K562 (cell line): ENCODE measurements around the gene MTF1. TPM values are rescaled to one million over a fixed set of nuclear protein-coding genes. Genes with fewer than 3 reads are reported as not detected.

Experiments
- CBFB ChIP-seq: sonication (generic); formaldehyde crosslinking; IDR thresholded peaks from 2 replicates; pipeline ENCODE4 v1.4.0; 2020; ENCODE audit warnings: mild to moderate bottlenecking, missing genetic modification reagents
- CLOCK ChIP-seq: fragments of 250-450 bp; sonication (Bioruptor Pico); IDR thresholded peaks from 2 replicates; pipeline ENCODE4 v1.4.0; 2020; ENCODE audit warnings: mild to moderate bottlenecking, moderate library complexity, borderline replicate concordance
- CREBBP ChIP-seq: IDR thresholded peaks from one replicate; pipeline ENCODE4 v1.6.1; 2012; ENCODE audit warnings: low read depth, mild to moderate bottlenecking, control low read depth, inconsistent platforms, low read length
- HES1 ChIP-seq: fragments of 450-650 bp; IDR thresholded peaks from 2 replicates; pipeline ENCODE4 v1.6.1; 2016; ENCODE audit warnings: low read depth, mild to moderate bottlenecking, moderate library complexity
- HINFP ChIP-seq: fragments of 450-650 bp; conservative IDR thresholded peaks from 2 replicates; pipeline ENCODE4 v1.6.1; 2016; ENCODE audit warnings: missing genetic modification characterization, low read depth, mild to moderate bottlenecking, control low read depth, missing compliant biosample characterization
- MTA2 ChIP-seq: fragments of 450-650 bp; IDR thresholded peaks from 2 replicates; pipeline ENCODE4 v1.6.1; 2016; ENCODE audit warnings: low read depth
- MXI1 ChIP-seq: IDR thresholded peaks from 2 replicates; pipeline ENCODE4 v1.6.1; 2011; ENCODE audit warnings: low read depth, mild to moderate bottlenecking, improper control_type of control experiment, low read length
- MYNN ChIP-seq, 2 experiments: sonication (generic); formaldehyde crosslinking in 1 of 2; IDR thresholded peaks; 2 replicates each; pipeline versions ENCODE4 v1.5.0 to v1.6.1; 2016 to 2020; ENCODE audit warnings: antibody characterized with exemption in 1 of 2, missing genetic modification reagents in 1 of 2
- NFIX ChIP-seq: fragments of 250-450 bp; sonication (Bioruptor Pico); IDR thresholded peaks from 2 replicates; pipeline ENCODE4 v1.4.0; 2020; ENCODE audit warnings: low read depth, mild to moderate bottlenecking, moderate library complexity
- POLR2A ChIP-seq: fragments of 450-650 bp; conservative IDR thresholded peaks from 2 replicates; pipeline ENCODE4 v1.6.1; 2016
- PURB ChIP-seq: sonication (generic); formaldehyde crosslinking; IDR thresholded peaks from 2 replicates; pipeline ENCODE4 v1.9.0; 2021; ENCODE audit warnings: low read depth, mild to moderate bottlenecking, missing genetic modification reagents
- RAD51 ChIP-seq: fragments of 450-650 bp; IDR thresholded peaks from 2 replicates; pipeline ENCODE4 v1.7.1; 2016; ENCODE audit warnings: low read depth, mild to moderate bottlenecking, borderline replicate concordance
- SMAD2 ChIP-seq: fragments of 150-350 bp; IDR thresholded peaks from 2 replicates; pipeline ENCODE4 v1.6.1; 2014; ENCODE audit warnings: low read depth, mild to moderate bottlenecking, low read length
- SMARCA5 ChIP-seq: fragments of 450-650 bp; IDR thresholded peaks from 2 replicates; pipeline ENCODE4 v1.6.1; 2016
- TBL1XR1 ChIP-seq, 2 experiments: IDR thresholded peaks; 2 replicates each; pipeline ENCODE4 v1.6.1; 2012; ENCODE audit warnings: improper control_type of control experiment in 2 of 2, low read length in 2 of 2, mild to moderate bottlenecking in 1 of 2
- ZNF175 ChIP-seq: fragments of 200-800 bp; sonication (Bioruptor generic); IDR thresholded peaks from 2 replicates; pipeline ENCODE4 v1.6.1; 2016; ENCODE audit warnings: low read depth, mild to moderate bottlenecking, missing genetic modification characterization, missing compliant biosample characterization
- ZNF311 ChIP-seq: fragments of 250-450 bp; sonication (Bioruptor Pico); IDR thresholded peaks from 2 replicates; pipeline ENCODE4 v1.4.0; 2020; ENCODE audit warnings: mild to moderate bottlenecking, moderate library complexity
- ZNF41 ChIP-seq: fragments of 250-450 bp; sonication (Bioruptor Pico); conservative IDR thresholded peaks from 2 replicates; pipeline ENCODE4 v1.4.0; 2020; ENCODE audit warnings: mild to moderate bottlenecking
- ZNF431 ChIP-seq: sonication (generic); formaldehyde crosslinking; IDR thresholded peaks from 2 replicates; pipeline ENCODE4 v1.8.0; 2022; ENCODE audit warnings: mild to moderate bottlenecking, missing genetic modification reagents
- ZNF436 ChIP-seq: fragments of 250-450, 450-650 bp; sonication (Bioruptor Pico); formaldehyde crosslinking; IDR thresholded peaks from 2 replicates; pipeline ENCODE4 v1.7.0; 2020; ENCODE audit warnings: mild to moderate bottlenecking
- ZNF695 ChIP-seq: fragments of 450-650 bp; formaldehyde crosslinking; IDR thresholded peaks from 2 replicates; pipeline ENCODE4 v1.4.0; 2020; ENCODE audit warnings: mild to moderate bottlenecking, moderate library complexity
- ZNF766 ChIP-seq: fragments of 200-800 bp; sonication (Bioruptor generic); conservative IDR thresholded peaks from 2 replicates; pipeline ENCODE4 v1.6.1; 2016; ENCODE audit warnings: missing genetic modification characterization, missing compliant biosample characterization
- polyA plus RNA-seq, 8 experiments: library from polyadenylated mRNA; depleted of rRNA in 4 of 8; stranded (reverse) in 5 of 8; unstranded in 3 of 8; fragments of >200 nt; fragmentation: Nextera tagmentation in 2 of 8; fragmentation: Illumina TruSeq in 1 of 8; extraction: Ambion mirVana in 2 of 8; extraction: Trizol in 1 of 8; gene quantifications; 2 replicates each; pipeline versions ENCODE4 v1.2.1 to v1.2.3, GENCODE V29; 2011 to 2014; ENCODE audit warnings: inconsistent platforms in 1 of 8, missing spikeins in 1 of 8
- total RNA-seq, 7 experiments: library from RNA; depleted of rRNA in 6 of 7; stranded (reverse); fragments of >200 nt in 6 of 7; fragmentation: Illumina TruSeq in 2 of 7; extraction: Trizol in 2 of 7; gene quantifications; 2 replicates each; pipeline versions ENCODE4 v1.2.1 to v1.2.3, GENCODE V29; 2011 to 2021; ENCODE audit warnings: low replicate concordance in 1 of 7
- TF ChIP-seq, protein P1 (sequence below): sonication (generic); formaldehyde crosslinking; IDR thresholded peaks from 2 replicates; pipeline ENCODE4 v1.8.0; 2022; ENCODE audit warnings: mild to moderate bottlenecking, missing genetic modification reagents

Gene MTF1
- total and polyA plus RNA-seq, 9 of the 15 experiments (the other 6 are each of a cell fraction or from before 2014, with no cell fraction given) = 1.1 to 12.2 (median 4.3) TPM

- TF ChIP-seq HES1 (no peak), RAD51 (no peak), MYNN (IDR thresholded peaks at IDR 0.05) (no peak), MYNN (CRISPR knock-in tag; IDR thresholded peaks at IDR 0.05) (peak; percentile 64; the same call in 1 of the 2 replicates), PURB (no peak), POLR2A (no peak), ZNF41 (CRISPR knock-in tag) (no peak), CLOCK (CRISPR knock-in tag) (no peak), ZNF766 (CRISPR knock-in tag) (no peak; the same call in 1 of the 2 replicates), NFIX (no peak), HINFP (no peak), SMARCA5 (no peak), CREBBP (no peak), CBFB (CRISPR knock-in tag) (no peak), ZNF431 (CRISPR knock-in tag) (no peak), ZNF695 (no peak), SMAD2 (no peak), ZNF175 (CRISPR knock-in tag) (0 out of 2 replicates have a peak, but pooled peaks have one; percentile 39), ZNF436 (CRISPR knock-in tag) (no peak), TBL1XR1 (IDR thresholded peaks at IDR 0.05; ENCODE audit: low read length in 2 of 2) (no peak), MXI1 (peak; percentile 46; the same call in 1 of the 2 replicates), ZNF311 (no peak), MTA2 (no peak)
- TF ChIP-seq, protein P1, sequence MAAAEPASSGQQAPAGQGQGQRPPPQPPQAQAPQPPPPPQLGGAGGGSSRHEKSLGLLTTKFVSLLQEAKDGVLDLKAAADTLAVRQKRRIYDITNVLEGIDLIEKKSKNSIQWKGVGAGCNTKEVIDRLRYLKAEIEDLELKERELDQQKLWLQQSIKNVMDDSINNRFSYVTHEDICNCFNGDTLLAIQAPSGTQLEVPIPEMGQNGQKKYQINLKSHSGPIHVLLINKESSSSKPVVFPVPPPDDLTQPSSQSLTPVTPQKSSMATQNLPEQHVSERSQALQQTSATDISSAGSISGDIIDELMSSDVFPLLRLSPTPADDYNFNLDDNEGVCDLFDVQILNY (CRISPR knock-in tag) = no peak
Observed at GRCh38 chr1:37795340-37796125, 63.9 kb downstream of the MTF1 start (continued).
